Large intestine (tissue), 3 donors: ENCODE measurements around the gene ITSN2. TPM values are rescaled to one million over a fixed set of nuclear protein-coding genes. Genes with fewer than 3 reads are reported as not detected.

Experiments used
- DNase-seq, 2 donors: peaks; one replicate each; pipeline versions ENCODE4 v3.0.0 to v3.0.0-alpha.2; 2013
- H3K27ac ChIP-seq: one replicate; pipeline ENCODE4 v1.5.1; 2013; ENCODE audit warnings: low read length
- H3K27me3 ChIP-seq: 2 replicates; pipeline ENCODE4 v1.6.1; 2013; ENCODE audit warnings: low read length; ENCODE audit not compliant: control insufficient read depth, insufficient read depth
- H3K36me3 ChIP-seq: 2 replicates; pipeline ENCODE4 v1.6.1; 2013; ENCODE audit warnings: low read length; ENCODE audit not compliant: control insufficient read depth, insufficient read depth
- H3K4me1 ChIP-seq: one replicate; pipeline ENCODE4 v1.6.1; 2013; ENCODE audit warnings: low read length; ENCODE audit not compliant: control insufficient read depth, insufficient read depth
- H3K4me3 ChIP-seq: one replicate; pipeline ENCODE4 v1.5.1; 2013; ENCODE audit warnings: low read length
- H3K9me3 ChIP-seq: one replicate; pipeline ENCODE4 v1.6.1; 2013; ENCODE audit warnings: mild to moderate bottlenecking, low read depth, low read length, moderate library complexity; ENCODE audit not compliant: control insufficient read depth
- WGBS: methylation state at CpG from one replicate; pipeline ENCODE4 v1.1.5; 2013; ENCODE audit warnings: low lambda C conversion rate; ENCODE audit not compliant: insufficient coverage; 5-methylcytosine and 5-hydroxymethylcytosine counted together
- polyA plus RNA-seq: library from polyadenylated mRNA; unstranded; fragments of 120-200 nt; gene quantifications from one replicate; pipeline ENCODE4 v1.2.1, GENCODE V29; 2013

The ITSN2 gene
- polyA plus RNA-seq, 1 donor: 36.7 TPM

- no peaks in the 10 kb centered on the region for H3K27me3 ChIP-seq
- WGBS: 57% methylated on average over 5 of the region's 10 CpGs
- H3K4me1 ChIP-seq: no peaks in the 10 kb centered on the region
- no peaks in the 10 kb centered on the region for H3K9me3 ChIP-seq
- no peak overlapping the region for H3K4me3 ChIP-seq
- no peaks in the 10 kb centered on the region for H3K36me3 ChIP-seq
- H3K27ac ChIP-seq: no peak overlapping the region
- no peak for DNase-seq
Observed at GRCh38 chr2:24189551-24189950, 170.8 kb downstream of the ITSN2 start.

- no peak overlapping the region for H3K4me3 ChIP-seq
- no peak overlapping the region for H3K27ac ChIP-seq
- no peaks in the 10 kb centered on the region for H3K9me3 ChIP-seq
- no peak for DNase-seq
- no peaks in the 10 kb centered on the region for H3K36me3 ChIP-seq
- H3K4me1 ChIP-seq: no peaks in the 10 kb centered on the region
- 100% methylated on average over 1 of the region's 6 CpGs for WGBS
- no peaks in the 10 kb centered on the region for H3K27me3 ChIP-seq
Observed at GRCh38 chr2:24183366-24184069, 176.8 kb downstream of the ITSN2 start.

GRCh38 chr2:24182507-24182906 lies 177.8 kb downstream of the ITSN2 start:
- H3K9me3 ChIP-seq: no peaks in the 10 kb centered on the region
- H3K4me3 ChIP-seq: no peak overlapping the region
- DNase-seq: no peak
- no peaks in the 10 kb centered on the region for H3K4me1 ChIP-seq
- H3K36me3 ChIP-seq: no peaks in the 10 kb centered on the region
- no peaks in the 10 kb centered on the region for H3K27me3 ChIP-seq
- H3K27ac ChIP-seq: no peak overlapping the region
- no CpG with 5 or more reads among the region's 7 CpGs for WGBS

GRCh38 chr2:24181849-24182248 lies 178.5 kb downstream of the ITSN2 start:
- H3K27ac ChIP-seq: no peak overlapping the region
- no peaks in the 10 kb centered on the region for H3K9me3 ChIP-seq
- DNase-seq: no peak
- H3K36me3 ChIP-seq: no peaks in the 10 kb centered on the region
- no peak overlapping the region for H3K4me3 ChIP-seq
- no peaks in the 10 kb centered on the region for H3K4me1 ChIP-seq
- H3K27me3 ChIP-seq: no peaks in the 10 kb centered on the region
- WGBS: no CpG with 5 or more reads among the region's 6 CpGs

- DNase-seq: no peak
- Histone ChIP-seq H3K27me3 (peaks cover 1% of the 10 kb centered on the region), H3K4me1 (no peaks in the 10 kb centered on the region), H3K27ac (no peak overlapping the region), H3K9me3 (peaks cover 6% of the 10 kb centered on the region), H3K36me3 (no peaks in the 10 kb centered on the region), H3K4me3 (no peak overlapping the region)
Observed at GRCh38 chr2:24179683-24180082, 180.7 kb downstream of the ITSN2 start.

GRCh38 chr2:24176326-24176725 lies 184.0 kb downstream of the ITSN2 start:
- Histone ChIP-seq H3K27ac (no peak overlapping the region), H3K4me1 (no peaks in the 10 kb centered on the region), H3K9me3 (peaks cover 8% of the 10 kb centered on the region), H3K27me3 (peaks cover 4% of the 10 kb centered on the region), H3K36me3 (no peaks in the 10 kb centered on the region), H3K4me3 (no peak overlapping the region)
- DNase-seq: no peak
- WGBS: no CpG with 5 or more reads among the region's 1 CpG

- Histone ChIP-seq H3K27me3 (peaks cover 4% of the 10 kb centered on the region), H3K4me1 (no peaks in the 10 kb centered on the region), H3K27ac (no peak overlapping the region), H3K9me3 (peaks cover 8% of the 10 kb centered on the region), H3K4me3 (no peak overlapping the region), H3K36me3 (no peaks in the 10 kb centered on the region)
- WGBS: 83% methylated on average over 1 of the region's 17 CpGs
- DNase-seq: no peak
Observed at GRCh38 chr2:24175631-24176187, 184.6 kb downstream of the ITSN2 start.

GRCh38 chr2:24174851-24175277 lies 185.5 kb downstream of the ITSN2 start, which contains the start of gene FAM228A:
Gene FAM228A, plus strand, starts transcription at chr2:24175053. Its CDS starts 428 bp downstream, at chr2:24175481.
- H3K4me3 ChIP-seq: no peak within 1 kb of the TSS
- WGBS: no CpG with 5 or more reads among the region's 46 CpGs

GRCh38 chr2:24169023-24169422 lies 191.3 kb downstream of the ITSN2 start:
- H3K27me3 ChIP-seq: no peaks in the 10 kb centered on the region
- WGBS: no CpG with 5 or more reads among the region's 5 CpGs
- no peak for DNase-seq
- H3K27ac ChIP-seq: no peak overlapping the region
- no peaks in the 10 kb centered on the region for H3K36me3 ChIP-seq
- no peak overlapping the region for H3K4me3 ChIP-seq
- no peaks in the 10 kb centered on the region for H3K9me3 ChIP-seq
- H3K4me1 ChIP-seq: no peaks in the 10 kb centered on the region

More at GRCh38 chr2:24174851-24175277, 185.5 kb downstream of the ITSN2 start, which contains the start of gene FAM228A:
- DNase-seq: no peak
- Histone ChIP-seq H3K9me3 (peaks cover 8% of the 10 kb centered on the region), H3K27me3 (peaks cover 4% of the 10 kb centered on the region), H3K4me1 (no peaks in the 10 kb centered on the region), H3K27ac (no peak within 1 kb of the TSS), H3K36me3 (no peaks in the 10 kb centered on the region)

GRCh38 chr2:24164416-24164973 lies 195.8 kb downstream of the ITSN2 start:
- no peaks in the 10 kb centered on the region for H3K36me3 ChIP-seq
- no peaks in the 10 kb centered on the region for H3K4me1 ChIP-seq
- H3K4me3 ChIP-seq: no peak overlapping the region
- no peaks in the 10 kb centered on the region for H3K9me3 ChIP-seq
- no peak overlapping the region for H3K27ac ChIP-seq
- H3K27me3 ChIP-seq: no peaks in the 10 kb centered on the region
- DNase-seq: no peak
- WGBS: 89% methylated on average over 1 of the region's 8 CpGs
